ENCODE data around the gene TBCK. TPM values are rescaled to one million over a fixed set of nuclear protein-coding genes. Genes with fewer than 3 reads are reported as not detected.

Gene TBCK
- total RNA-seq, 4 donors from 2014 or later, result 49.2 to 70.6 (median 58.7) TPM

DNA sequence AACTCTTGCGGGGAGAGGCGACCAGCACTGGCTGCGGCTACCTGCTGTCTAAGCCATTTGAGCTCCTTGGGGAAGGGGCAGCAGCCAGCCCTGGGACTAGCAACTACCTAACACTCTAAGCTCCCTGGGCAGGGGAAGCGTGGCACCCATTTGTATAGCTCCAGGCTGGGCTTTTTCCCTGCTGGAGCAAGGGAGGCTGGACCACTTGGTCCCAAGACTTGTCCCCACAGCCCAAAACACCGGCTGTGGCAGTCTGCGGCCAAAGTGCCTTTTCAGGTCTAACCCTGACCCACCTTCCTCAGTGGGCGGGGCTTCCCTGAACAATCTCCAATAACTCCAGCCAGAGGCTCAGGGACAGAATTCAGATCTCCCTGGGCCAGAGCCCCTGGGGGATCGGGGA, 232.9 kb downstream of the TBCK start:
- 88 to 100% methylated on average over 5 to 8 of the region's 8 CpGs for WGBS, 2 donors
- TF ChIP-seq, protein P1, sequence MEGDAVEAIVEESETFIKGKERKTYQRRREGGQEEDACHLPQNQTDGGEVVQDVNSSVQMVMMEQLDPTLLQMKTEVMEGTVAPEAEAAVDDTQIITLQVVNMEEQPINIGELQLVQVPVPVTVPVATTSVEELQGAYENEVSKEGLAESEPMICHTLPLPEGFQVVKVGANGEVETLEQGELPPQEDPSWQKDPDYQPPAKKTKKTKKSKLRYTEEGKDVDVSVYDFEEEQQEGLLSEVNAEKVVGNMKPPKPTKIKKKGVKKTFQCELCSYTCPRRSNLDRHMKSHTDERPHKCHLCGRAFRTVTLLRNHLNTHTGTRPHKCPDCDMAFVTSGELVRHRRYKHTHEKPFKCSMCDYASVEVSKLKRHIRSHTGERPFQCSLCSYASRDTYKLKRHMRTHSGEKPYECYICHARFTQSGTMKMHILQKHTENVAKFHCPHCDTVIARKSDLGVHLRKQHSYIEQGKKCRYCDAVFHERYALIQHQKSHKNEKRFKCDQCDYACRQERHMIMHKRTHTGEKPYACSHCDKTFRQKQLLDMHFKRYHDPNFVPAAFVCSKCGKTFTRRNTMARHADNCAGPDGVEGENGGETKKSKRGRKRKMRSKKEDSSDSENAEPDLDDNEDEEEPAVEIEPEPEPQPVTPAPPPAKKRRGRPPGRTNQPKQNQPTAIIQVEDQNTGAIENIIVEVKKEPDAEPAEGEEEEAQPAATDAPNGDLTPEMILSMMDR (IDR thresholded peaks at IDR 0.05), result no peak
- TF ChIP-seq POLR2A (IDR thresholded peaks at IDR 0.05), result no peak
- Histone ChIP-seq H3K4me3 (replicated peaks in 1 of 3) (no peak overlapping the region), H3K9me3 (no peaks in the 10 kb centered on the region), H3K36me3 (peaks cover 0 to 6% of the 10 kb centered on the region in 2 donors), H3K4me1 (no peaks in the 10 kb centered on the region), H3K27ac (no peak overlapping the region), H3K27me3 (no peaks in the 10 kb centered on the region)
- DNase-seq, result no peak
- intact Hi-C loops (cut with DNase I), result no loop called here

DNA sequence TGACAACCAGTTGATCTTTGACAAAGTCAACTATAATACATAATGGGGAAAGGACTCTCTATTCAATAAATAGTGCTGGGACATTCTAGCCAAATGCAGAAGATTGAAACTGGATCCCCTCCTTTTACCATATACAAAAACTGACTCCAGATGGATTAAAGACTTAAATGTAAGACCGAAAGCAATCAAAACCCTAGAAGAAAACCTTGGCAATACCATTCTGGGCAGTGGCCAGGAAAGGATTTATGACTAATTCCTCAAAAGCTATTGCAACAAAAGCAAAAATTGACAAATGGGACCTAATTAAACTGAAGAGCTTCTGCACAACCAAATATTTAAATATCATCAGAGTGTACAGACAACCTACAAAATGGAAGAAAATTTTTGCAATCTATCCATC, 235.6 kb downstream of the TBCK start:
- H3K4me1 ChIP-seq, result no peaks in the 10 kb centered on the region
- H3K36me3 ChIP-seq, result no peaks in the 10 kb centered on the region
- H3K27ac ChIP-seq, result no peak overlapping the region
- DNase-seq, result no peak
- TF ChIP-seq, protein P1 (IDR thresholded peaks at IDR 0.05), result no peak
- TF ChIP-seq POLR2A (IDR thresholded peaks at IDR 0.05), result no peak
- H3K4me3 ChIP-seq (replicated peaks in 1 of 3), result no peak overlapping the region
- no peaks in the 10 kb centered on the region for H3K27me3 ChIP-seq
- H3K9me3 ChIP-seq, result no peaks in the 10 kb centered on the region
- intact Hi-C loops (cut with DNase I), result no loop called here
- 93 to 95% methylated on average over 1 of the region's 1 CpG for WGBS, 2 donors

DNA sequence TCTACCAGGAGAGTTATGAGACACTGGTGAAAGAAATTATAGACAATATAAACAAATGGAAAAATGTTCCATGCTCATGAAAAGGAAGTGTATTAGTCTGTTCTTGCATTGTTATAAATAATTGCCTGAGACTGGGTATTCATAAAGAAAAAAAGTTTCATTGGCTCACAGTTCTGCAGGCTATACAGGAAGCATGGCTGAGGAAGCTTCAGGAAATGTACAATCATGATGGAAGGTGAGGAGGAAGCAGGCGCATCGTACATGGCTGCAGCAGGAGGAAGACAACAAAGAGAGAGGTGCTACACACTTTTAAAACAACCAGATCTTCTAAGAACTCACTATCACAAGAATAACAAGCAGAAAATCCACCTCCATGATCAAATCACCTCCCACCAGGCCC, 236.4 kb downstream of the TBCK start:
- 61 to 92% methylated on average over 2 of the region's 2 CpGs for WGBS, 2 donors
- Histone ChIP-seq H3K27ac (no peak overlapping the region), H3K4me1 (no peaks in the 10 kb centered on the region), H3K9me3 (no peaks in the 10 kb centered on the region), H3K36me3 (no peaks in the 10 kb centered on the region), H3K27me3 (no peaks in the 10 kb centered on the region), H3K4me3 (replicated peaks in 1 of 3) (no peak overlapping the region)
- no peak for TF ChIP-seq POLR2A (IDR thresholded peaks at IDR 0.05)
- DNase-seq, result no peak
- intact Hi-C loops (cut with DNase I), result no loop called here

DNA sequence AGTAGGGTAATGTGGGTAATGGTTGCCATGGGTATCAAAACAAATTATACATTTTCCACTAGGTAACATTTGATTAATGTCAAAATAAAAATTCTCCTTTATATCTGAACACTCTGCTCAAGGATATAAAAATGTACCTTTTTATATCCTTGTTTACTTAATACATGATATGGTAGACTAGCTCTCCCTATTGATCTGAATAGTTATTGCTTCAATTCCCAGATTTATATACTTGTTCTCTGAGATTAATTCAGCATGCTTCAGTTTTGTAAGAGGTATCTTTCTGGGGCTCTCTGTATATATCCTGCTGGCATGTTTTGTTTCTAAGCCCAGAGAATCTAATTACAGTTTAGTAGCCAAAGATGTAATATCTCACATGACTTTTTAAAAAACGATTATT, 251.0 kb downstream of the TBCK start:
- 85 to 88% methylated on average over 1 of the region's 1 CpG for WGBS, 2 donors
- no peaks in the 10 kb centered on the region for H3K36me3 ChIP-seq
- no peak overlapping the region for H3K27ac ChIP-seq
- H3K4me3 ChIP-seq (replicated peaks in 1 of 3), result no peak overlapping the region
- TF ChIP-seq POLR2A (IDR thresholded peaks at IDR 0.05), result no peak
- TF ChIP-seq, protein P1 (IDR thresholded peaks at IDR 0.05), result no peak
- no peaks in the 10 kb centered on the region for H3K9me3 ChIP-seq
- H3K4me1 ChIP-seq, result peaks cover 6 to 7% of the 10 kb centered on the region in 2 donors
- H3K27me3 ChIP-seq, result no peaks in the 10 kb centered on the region
- no peak for DNase-seq
- intact Hi-C loops (cut with DNase I), result no loop called here

DNA sequence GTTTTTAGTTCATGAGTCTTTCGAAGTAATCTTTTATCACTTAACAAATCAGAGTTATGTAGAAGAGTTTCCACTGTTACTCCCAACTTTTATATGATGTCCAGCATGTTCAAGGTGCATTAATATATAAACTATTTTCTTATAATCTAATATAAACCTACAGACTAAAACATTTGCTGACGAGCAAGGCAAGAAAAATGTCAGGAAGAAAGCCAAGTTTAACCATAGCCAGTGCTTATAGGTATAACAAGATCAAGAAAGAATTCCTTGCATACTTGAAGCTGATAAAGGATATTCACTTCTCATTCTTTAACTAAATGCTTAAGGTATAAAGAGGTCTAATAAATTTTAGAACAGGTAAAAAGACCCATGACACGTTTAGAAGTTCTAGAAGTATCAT, 253.0 kb downstream of the TBCK start:
- intact Hi-C loops (cut with DNase I), result no loop called here
- TF ChIP-seq POLR2A (IDR thresholded peaks at IDR 0.05), result no peak
- TF ChIP-seq, protein P1 (IDR thresholded peaks at IDR 0.05), result no peak

DNA sequence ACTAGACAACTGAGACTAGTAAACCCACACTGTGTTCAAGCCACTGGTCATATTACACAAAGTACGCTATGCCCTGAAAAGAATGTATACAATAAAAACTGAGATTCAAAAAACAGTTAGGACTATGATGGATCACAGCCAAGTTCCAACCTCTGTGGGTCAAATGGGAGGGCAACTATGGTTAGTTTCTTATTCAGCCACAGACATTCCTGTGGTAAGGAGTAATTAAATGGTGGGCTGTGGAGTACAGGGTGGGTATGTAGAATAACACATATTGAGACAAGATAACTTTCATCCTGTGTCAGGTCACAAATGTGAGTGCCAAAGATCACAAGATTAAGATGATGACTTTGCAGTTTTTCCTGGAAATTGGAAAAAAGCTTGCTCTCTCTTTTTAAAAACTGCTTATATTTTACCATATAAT, 253.5 kb downstream of the TBCK start:
- Histone ChIP-seq H3K36me3 (no peaks in the 10 kb centered on the region), H3K9me3 (no peaks in the 10 kb centered on the region), H3K4me1 (peaks cover 6 to 7% of the 10 kb centered on the region in 2 donors), H3K27ac (no peak overlapping the region), H3K27me3 (no peaks in the 10 kb centered on the region), H3K4me3 (replicated peaks in 1 of 3) (no peak overlapping the region)
- TF ChIP-seq, protein P1 (IDR thresholded peaks at IDR 0.05), result no peak
- TF ChIP-seq POLR2A (IDR thresholded peaks at IDR 0.05), result no peak
- intact Hi-C loops (cut with DNase I), result no loop called here
- no peak for DNase-seq
- 71 to 73% methylated on average over 1 of the region's 1 CpG for whole genome bisulfite sequencing, 2 donors

More for the DNA sequence above, 253.0 kb downstream of the TBCK start:
- no peak for DNase-seq
- no peaks in the 10 kb centered on the region for H3K27me3 ChIP-seq
- H3K9me3 ChIP-seq, result no peaks in the 10 kb centered on the region
- 53 to 59% methylated on average over 3 of the region's 3 CpGs for WGBS, 2 donors
- H3K36me3 ChIP-seq, result no peaks in the 10 kb centered on the region
- H3K27ac ChIP-seq, result no peak overlapping the region
- peaks cover 6 to 7% of the 10 kb centered on the region in 2 donors for H3K4me1 ChIP-seq
- H3K4me3 ChIP-seq (replicated peaks in 1 of 3), result no peak overlapping the region
